ENCODE measurements around the gene TMEFF2.
"Not testable (repeated sequence)": the region's sequence is repeated elsewhere in the genome, so short reads cannot be mapped to it uniquely, and the experiment has no call there.

Gene TMEFF2

GRCh38 chr2:192126426-192126825 is 68.3 kb downstream of the TMEFF2 start:
- FAIRE-seq = no peak

- no peak for FAIRE-seq
Measured at GRCh38 chr2:192124571-192124970, 70.2 kb downstream of the TMEFF2 start.

- FAIRE-seq = no peak
Measured at GRCh38 chr2:192123847-192124246, 70.9 kb downstream of the TMEFF2 start.

- no peak for FAIRE-seq
Measured at GRCh38 chr2:192122946-192123345, 71.8 kb downstream of the TMEFF2 start.

GRCh38 chr2:192122141-192122540 is 72.6 kb downstream of the TMEFF2 start:
- no peak for FAIRE-seq

- FAIRE-seq = no peak
Measured at GRCh38 chr2:192119536-192119935, 75.2 kb downstream of the TMEFF2 start.

- FAIRE-seq = no peak
Measured at GRCh38 chr2:192117705-192118104, 77.0 kb downstream of the TMEFF2 start.

- not testable (repeated sequence) for FAIRE-seq
Measured at GRCh38 chr2:192111536-192111935, 83.2 kb downstream of the TMEFF2 start.

GRCh38 chr2:192099742-192100141 is 95.0 kb downstream of the TMEFF2 start:
- FAIRE-seq = no peak

- no peak for FAIRE-seq
Measured at GRCh38 chr2:192098814-192099491, 95.8 kb downstream of the TMEFF2 start.

GRCh38 chr2:192091476-192091875 is 103.3 kb downstream of the TMEFF2 start:
- FAIRE-seq = no peak

- FAIRE-seq = no peak
Measured at GRCh38 chr2:192090911-192091310, 103.8 kb downstream of the TMEFF2 start.

GRCh38 chr2:192087398-192087958 is 107.3 kb downstream of the TMEFF2 start:
- no peak for FAIRE-seq

- no peak for FAIRE-seq
Measured at GRCh38 chr2:192082121-192082520, 112.6 kb downstream of the TMEFF2 start.

GRCh38 chr2:192080096-192080495 is 114.6 kb downstream of the TMEFF2 start:
- not testable (repeated sequence) for FAIRE-seq

- no peak for FAIRE-seq
Measured at GRCh38 chr2:192073878-192074277, 120.9 kb downstream of the TMEFF2 start.

- FAIRE-seq = no peak
Measured at GRCh38 chr2:192072778-192073177, 122.0 kb downstream of the TMEFF2 start.

GRCh38 chr2:192072261-192072660 is 122.5 kb downstream of the TMEFF2 start:
- no peak for FAIRE-seq

GRCh38 chr2:192070099-192070498 is 124.6 kb downstream of the TMEFF2 start:
- FAIRE-seq = no peak

GRCh38 chr2:192069417-192069816 is 125.3 kb downstream of the TMEFF2 start:
- FAIRE-seq = no peak

GRCh38 chr2:192068966-192069365 is 125.8 kb downstream of the TMEFF2 start:
- FAIRE-seq = no peak

- no peak for FAIRE-seq
Measured at GRCh38 chr2:192067631-192068030, 127.1 kb downstream of the TMEFF2 start.

- no peak for FAIRE-seq
Measured at GRCh38 chr2:192064459-192064858, 130.3 kb downstream of the TMEFF2 start.

- no peak for FAIRE-seq
Measured at GRCh38 chr2:192060161-192060560, 134.6 kb downstream of the TMEFF2 start.

- FAIRE-seq = no peak
Measured at GRCh38 chr2:192059266-192059665, 135.5 kb downstream of the TMEFF2 start.
